Left renal cortex interstitium (tissue), 4 donors: ENCODE data around the gene IL20RB. TPM values are rescaled to one million over a fixed set of nuclear protein-coding genes. Genes with fewer than 3 reads are reported as not detected.

ENCODE experiments used
- DNase-seq, 4 donors: peaks; one replicate each; pipeline ENCODE4 v3.0.0-alpha.2; 2013; ENCODE audit warnings: low read depth in 4 of 4, low spot score in 2 of 4, missing footprints in 1 of 4
- polyA plus RNA-seq, 4 donors: library from polyadenylated mRNA; unstranded; fragments of 120-200 nt; gene quantifications; one replicate each; pipeline ENCODE4 v1.2.1, GENCODE V29; 2013; ENCODE audit not compliant: insufficient read length in 4 of 4

The IL20RB gene
- polyA plus RNA-seq, 4 donors, result 0.29 to 0.54 (median 0.40) TPM

GRCh38 chr3:137024348-137024747 is 66.6 kb downstream of the IL20RB start:
- DNase-seq, result no peak

DNA sequence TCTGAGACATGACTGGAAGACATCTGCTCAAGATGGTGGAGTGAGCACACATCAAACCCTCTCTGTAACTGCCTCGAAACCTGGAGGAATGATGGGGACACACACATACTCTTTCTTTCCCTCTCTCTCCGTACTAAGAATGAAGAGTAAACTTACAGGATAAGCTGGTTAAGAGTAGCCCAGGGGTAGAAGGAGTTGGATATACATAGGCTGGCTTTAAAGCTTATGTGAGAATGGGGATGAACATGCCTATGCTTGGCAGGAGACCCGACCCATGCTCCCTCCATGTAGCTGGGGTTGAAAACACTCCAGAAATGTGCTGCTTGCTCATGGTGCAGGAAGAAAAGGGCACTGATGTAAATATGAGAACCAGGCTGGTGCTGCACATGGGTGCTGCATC is 68.9 kb downstream of the IL20RB start:
- DNase-seq, result no peak

GRCh38 chr3:137032465-137033120 is 74.8 kb downstream of the IL20RB start:
- peak; percentile 53 to 83 (median 68) for DNase-seq

DNA sequence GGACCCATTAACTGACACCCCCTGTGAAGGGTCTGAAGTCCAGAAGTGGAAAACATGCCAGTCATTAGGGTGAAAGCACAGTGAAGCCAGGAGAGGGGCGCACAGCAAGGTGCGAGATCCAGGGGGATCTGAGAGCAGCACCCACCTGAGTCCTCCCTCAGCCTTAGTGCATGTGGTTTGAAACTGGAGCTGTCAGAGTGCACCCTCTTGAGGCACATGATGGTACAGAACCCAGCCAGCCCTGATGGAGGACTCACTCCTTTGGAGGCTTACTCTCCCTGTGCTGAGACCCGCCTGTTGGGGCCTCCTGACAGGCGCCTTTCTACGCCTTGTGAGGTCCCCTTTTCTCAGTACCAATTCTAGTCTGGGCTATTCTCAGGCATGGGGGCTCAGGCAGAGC is 77.8 kb downstream of the IL20RB start:
- DNase-seq, result no peak

- no peak for DNase-seq
These were observed 81.8 kb downstream of the IL20RB start for GRCh38 chr3:137039570-137039969.

GRCh38 chr3:137041251-137041650 is 83.5 kb downstream of the IL20RB start:
- DNase-seq, result no peak

- no peak for DNase-seq
These were observed 83.9 kb downstream of the IL20RB start for GRCh38 chr3:137041686-137042085.

- no peak for DNase-seq
These were observed 89.0 kb downstream of the IL20RB start for GRCh38 chr3:137046747-137047146.

DNA sequence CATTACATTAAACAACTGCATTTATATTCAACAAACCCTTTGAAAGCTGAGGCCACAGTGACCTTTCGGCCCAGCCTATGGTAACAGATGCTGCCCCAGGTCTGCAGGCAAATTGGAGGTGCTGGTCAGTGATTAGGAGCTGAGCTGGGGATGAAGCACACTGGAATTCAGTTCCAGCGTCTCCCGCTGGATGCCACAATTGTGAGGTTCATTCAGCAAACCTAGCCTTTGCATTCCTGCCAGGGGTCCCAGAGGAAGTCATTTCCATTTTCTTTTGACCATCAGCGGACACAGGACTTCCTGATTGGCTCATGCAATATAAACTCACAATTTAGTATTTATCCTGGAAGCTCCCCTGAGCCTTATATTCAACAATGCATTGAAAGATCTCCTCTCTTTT is 89.5 kb downstream of the IL20RB start:
- no peak for DNase-seq

DNA sequence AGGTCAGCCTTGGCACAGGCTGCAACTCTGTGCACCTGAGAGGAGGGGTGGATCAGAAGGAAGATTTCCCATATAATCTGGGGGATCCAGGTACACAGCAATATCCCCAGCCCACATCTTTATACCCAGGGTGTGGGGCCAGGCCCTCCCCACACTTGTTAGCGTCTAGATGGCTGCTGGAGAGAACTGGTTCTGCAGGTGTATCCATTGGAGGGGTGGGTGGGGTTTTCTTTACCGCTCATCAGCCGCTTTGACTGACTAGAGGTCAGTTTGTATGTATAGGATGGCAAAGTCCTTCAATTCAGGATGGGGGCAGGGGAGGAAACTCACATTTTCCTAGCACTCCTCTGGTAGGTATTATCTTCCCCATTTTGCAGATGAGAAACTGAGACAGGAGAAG is 92.5 kb downstream of the IL20RB start:
- DNase-seq, result no peak

GRCh38 chr3:137052298-137052697 is 94.5 kb downstream of the IL20RB start:
- no peak for DNase-seq

Other genes starting within 250 kb of the IL20RB start
- gene STAG1, start 205.6 kb upstream of the IL20RB start, polyA plus RNA-seq, result 10 to 100 TPM; 46.1 to 53.4 (median 50.0) TPM
- gene SLC35G2, start 138.9 kb upstream of the IL20RB start, polyA plus RNA-seq, result 10 to 100 TPM in 1 of 4 donors, 1 to 10 TPM in 3; 2.8 to 10.3 (median 4.5) TPM
- gene NCK1, start 95.8 kb upstream of the IL20RB start, polyA plus RNA-seq, result 10 to 100 TPM; 36.6 to 51.7 (median 38.6) TPM